RCC 7860 (cell line): ENCODE measurements around the gene SFTPD.
A peak's percentile ranks its signal among the peaks of the same experiment; 100 is the strongest.
"Not testable (repeated sequence)": the region's sequence is repeated elsewhere in the genome, so short reads cannot be mapped to it uniquely, and the experiment has no call there.

ENCODE experiments used
- DNase-seq: peaks from one replicate; pipeline ENCODE4 v3.0.0-alpha.2; 2015; ENCODE audit warnings: low spot score
- FAIRE-seq: peaks from 2 replicates; lab custom pipeline; 2012; peaks lifted over from hg19 to GRCh38; lab: Jason Lieb, UNC

SFTPD gene

GRCh38 chr10:79928028-79928583, 20.8 kb downstream of the SFTPD start:
- FAIRE-seq, result no peak
- DNase-seq, result no peak

GRCh38 chr10:79927111-79927828, 21.6 kb downstream of the SFTPD start:
- FAIRE-seq (no peak), DNase-seq (no peak)

GRCh38 chr10:79926037-79926436, 22.9 kb downstream of the SFTPD start:
- FAIRE-seq (no peak), DNase-seq (no peak)

- DNase-seq (no peak), FAIRE-seq (no peak)
Measured at GRCh38 chr10:79925614-79926013, 23.3 kb downstream of the SFTPD start.

GRCh38 chr10:79923669-79924068, 25.2 kb downstream of the SFTPD start:
- FAIRE-seq (no peak), DNase-seq (no peak)

GRCh38 chr10:79923145-79923544, 25.8 kb downstream of the SFTPD start:
- DNase-seq, result no peak
- FAIRE-seq, result no peak

- not testable (repeated sequence) for FAIRE-seq, DNase-seq
Measured at GRCh38 chr10:79922011-79922412, 26.9 kb downstream of the SFTPD start.

- not testable (repeated sequence) for FAIRE-seq
Measured at GRCh38 chr10:79915838-79916237, 33.1 kb downstream of the SFTPD start.

GRCh38 chr10:79914512-79914911, 34.4 kb downstream of the SFTPD start:
- not testable (repeated sequence) for DNase-seq
- FAIRE-seq, result peak; percentile 76

More at GRCh38 chr10:79915838-79916237, 33.1 kb downstream of the SFTPD start:
- DNase-seq, result not testable (repeated sequence)

- DNase-seq (no peak), FAIRE-seq (no peak)
Measured at GRCh38 chr10:79910836-79911235, 38.1 kb downstream of the SFTPD start.

- no peak for FAIRE-seq
- DNase-seq, result no peak
Measured at GRCh38 chr10:79910344-79910743, 38.6 kb downstream of the SFTPD start.

- FAIRE-seq (peak; percentile 72), DNase-seq (peak; percentile 52)
Measured at GRCh38 chr10:79905322-79906314, 43.3 kb downstream of the SFTPD start.

GRCh38 chr10:79904671-79905321, 44.1 kb downstream of the SFTPD start:
- FAIRE-seq (no peak), DNase-seq (peak; percentile 29)

GRCh38 chr10:79901571-79901970, 47.3 kb downstream of the SFTPD start:
- not testable (repeated sequence) for FAIRE-seq

GRCh38 chr10:79898597-79899325, 50.1 kb downstream of the SFTPD start:
- FAIRE-seq (peak; percentile 11), DNase-seq (no peak)

More at GRCh38 chr10:79901571-79901970, 47.3 kb downstream of the SFTPD start:
- DNase-seq, result not testable (repeated sequence)

- not testable (repeated sequence) for DNase-seq, FAIRE-seq
Measured at GRCh38 chr10:79892896-79893295, 56.0 kb downstream of the SFTPD start.

- FAIRE-seq, result no peak
- DNase-seq, result no peak
Measured at GRCh38 chr10:79890469-79890868, 58.4 kb downstream of the SFTPD start.

GRCh38 chr10:79888984-79889383, 59.9 kb downstream of the SFTPD start:
- FAIRE-seq, DNase-seq: not testable (repeated sequence)
